Stimulated activated CD4-positive, alpha-beta T cell treated with anti-CD3 and anti-CD28 coated beads, Interleukin-12 subunit alpha, Interleukin-12 subunit beta, amount 100 ng/mL, for 4 hours (primary cell): Measurements from ENCODE around the gene ASF1B.
A peak's percentile ranks its signal among the peaks of the same experiment; 100 is the strongest.

Source experiments
- DNase-seq: peaks from one replicate; pipeline ENCODE4 v3.0.0-alpha.2; 2020

Gene ASF1B

GRCh38 chr19:14106840-14107239 lies 29.5 kb downstream of the ASF1B start:
- DNase-seq, result no peak

GRCh38 chr19:14105680-14106079 lies 30.7 kb downstream of the ASF1B start:
- DNase-seq, result no peak

GRCh38 chr19:14103310-14103709 lies 33.1 kb downstream of the ASF1B start:
- no peak for DNase-seq

- no peak for DNase-seq
These were observed 33.6 kb downstream of the ASF1B start for GRCh38 chr19:14102756-14103155.

GRCh38 chr19:14102102-14102696 lies 34.2 kb downstream of the ASF1B start:
- DNase-seq, result no peak

- DNase-seq, result no peak
These were observed 35.3 kb downstream of the ASF1B start for GRCh38 chr19:14101003-14101545.

- DNase-seq, result no peak
These were observed 38.7 kb downstream of the ASF1B start for GRCh38 chr19:14097532-14098151.

- DNase-seq, result no peak
These were observed 40.0 kb downstream of the ASF1B start for GRCh38 chr19:14096272-14096992.

- DNase-seq, result no peak
These were observed 41.5 kb downstream of the ASF1B start for GRCh38 chr19:14094854-14095253.

- DNase-seq, result no peak
These were observed 43.1 kb downstream of the ASF1B start for GRCh38 chr19:14093117-14093823.

GRCh38 chr19:14091813-14092462 lies 44.5 kb downstream of the ASF1B start:
- no peak for DNase-seq

GRCh38 chr19:14091081-14091812 lies 45.1 kb downstream of the ASF1B start:
- DNase-seq, result peak; percentile 50

GRCh38 chr19:14090509-14091080 lies 45.8 kb downstream of the ASF1B start, which contains the start of gene SAMD1:
Gene SAMD1, minus strand, starts transcription at chr19:14090751.
- peak; percentile 90 for DNase-seq

- peak; percentile 54 for DNase-seq
These were observed 46.5 kb downstream of the ASF1B start for GRCh38 chr19:14089662-14090508.

GRCh38 chr19:14089412-14089661 lies 47.1 kb downstream of the ASF1B start:
- DNase-seq, result no peak

- no peak for DNase-seq
These were observed 47.6 kb downstream of the ASF1B start for GRCh38 chr19:14088634-14089411.

GRCh38 chr19:14086098-14086497 lies 50.3 kb downstream of the ASF1B start:
- DNase-seq, result no peak

GRCh38 chr19:14085309-14085995 lies 50.9 kb downstream of the ASF1B start, which contains the start of gene C19orf67:
Gene C19orf67, minus strand, starts transcription at chr19:14085783. Its CDS starts 156 bp downstream, at chr19:14085627.
- DNase-seq, result no peak

- no peak for DNase-seq
These were observed 53.8 kb downstream of the ASF1B start for GRCh38 chr19:14082675-14082960.
